MM.1S (cell line): ENCODE measurements around the gene CFHR4.

Experiments used
- DNase-seq: peaks from one replicate; pipeline ENCODE4 v3.0.0-alpha.2; 2015
- H2AFZ ChIP-seq: fragments of 300-600 bp; sonication (generic); 2 replicates; pipeline ENCODE4 v1.6.0; 2016; ENCODE audit warnings: antibody characterized with exemption, low read length
- H3F3A ChIP-seq: fragments of 300-600 bp; sonication (generic); 2 replicates; pipeline ENCODE4 v1.6.1; 2016; ENCODE audit warnings: mild to moderate bottlenecking, antibody characterized with exemption, low read length, moderate library complexity, mixed read lengths; ENCODE audit not compliant: insufficient read depth
- H3K27ac ChIP-seq: fragments of 300-600 bp; sonication (generic); 2 replicates; pipeline ENCODE4 v1.5.1; 2016; ENCODE audit warnings: mild to moderate bottlenecking, low read length
- H3K27me3 ChIP-seq: fragments of 300-600 bp; sonication (generic); replicated peaks from 2 replicates; pipeline ENCODE4 v1.6.0; 2016; ENCODE audit warnings: low read length; ENCODE audit not compliant: insufficient read depth
- H3K36me3 ChIP-seq: fragments of 300-600 bp; sonication (generic); replicated peaks from 2 replicates; pipeline ENCODE4 v1.6.1; 2016; ENCODE audit warnings: mild to moderate bottlenecking, low read length, mixed read lengths; ENCODE audit not compliant: insufficient read depth
- H3K4me1 ChIP-seq: fragments of 300-600 bp; sonication (generic); 2 replicates; pipeline ENCODE4 v1.6.1; 2016; ENCODE audit warnings: low read length, mixed read lengths
- H3K4me2 ChIP-seq: fragments of 300-600 bp; sonication (generic); 2 replicates; pipeline ENCODE4 v1.6.0; 2016; ENCODE audit warnings: low read depth, low read length
- H3K4me3 ChIP-seq: fragments of 300-600 bp; sonication (generic); 2 replicates; pipeline ENCODE4 v1.5.1; 2016; ENCODE audit warnings: low read length, mixed read lengths
- H3K79me2 ChIP-seq: fragments of 300-600 bp; sonication (generic); 2 replicates; pipeline ENCODE4 v1.6.1; 2016; ENCODE audit warnings: mixed run types, low read length, mixed read lengths
- H3K9ac ChIP-seq: fragments of 300-600 bp; sonication (generic); 2 replicates; pipeline ENCODE4 v1.6.1; 2016; ENCODE audit warnings: low read length, mixed read lengths
- H3K9me2 ChIP-seq: fragments of 300-600 bp; sonication (generic); replicated peaks from 2 replicates; pipeline ENCODE4 v1.6.1; 2016; ENCODE audit warnings: mild to moderate bottlenecking, low read length, mixed read lengths; ENCODE audit not compliant: insufficient read depth
- H3K9me3 ChIP-seq: fragments of 300-600 bp; sonication (generic); replicated peaks from 2 replicates; pipeline ENCODE4 v1.6.1; 2016; ENCODE audit warnings: mild to moderate bottlenecking, low read length, mixed read lengths; ENCODE audit not compliant: insufficient read depth
- H4K20me1 ChIP-seq: fragments of 300-600 bp; sonication (generic); 2 replicates; pipeline ENCODE4 v1.6.1; 2016; ENCODE audit warnings: mild to moderate bottlenecking, low read length, moderate library complexity, mixed read lengths; ENCODE audit not compliant: insufficient read depth
- EZH2 ChIP-seq: fragments of 300-600 bp; sonication (generic); optimal IDR thresholded peaks from 2 replicates; pipeline ENCODE3; 2017; ENCODE audit warnings: low read depth, mild to moderate bottlenecking, antibody characterized with exemption, low read length, mixed read lengths
- EZH2phosphoT487 ChIP-seq: fragments of 300-600 bp; sonication (generic); IDR thresholded peaks from 2 replicates; pipeline ENCODE4 v1.6.1; 2018; ENCODE audit warnings: antibody characterized with exemption, low read length
- TF ChIP-seq, protein P1 (sequence below): fragments of 300-600 bp; sonication (generic); IDR thresholded peaks from 2 replicates; pipeline ENCODE4 v1.5.1; 2016; ENCODE audit warnings: antibody characterized with exemption, low read length, mixed read lengths

The CFHR4 gene

DNA sequence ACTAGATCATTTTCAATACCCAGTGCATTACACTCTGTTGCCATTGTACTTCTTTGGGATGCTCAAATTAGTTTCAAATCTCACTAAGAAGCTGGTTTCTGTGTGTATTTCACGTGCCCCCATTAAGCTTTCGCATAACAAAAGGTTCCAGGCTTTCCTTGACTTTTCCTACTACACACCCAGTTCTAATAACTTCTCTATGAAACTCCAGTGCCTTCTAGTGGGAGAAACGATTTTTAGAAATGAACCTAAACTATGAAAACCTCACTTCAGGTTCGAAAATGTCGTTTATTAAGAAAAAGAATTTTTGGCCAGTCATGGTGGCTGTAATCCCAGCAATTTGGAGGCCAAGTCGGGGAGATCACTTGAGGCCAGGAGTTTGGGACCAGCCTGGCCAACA is 2.8 kb downstream of the CFHR4 start:
- no peak overlapping the region for H3K4me2 ChIP-seq
- TF ChIP-seq EZH2phosphoT487: no peak
- TF ChIP-seq EZH2: no peak
- TF ChIP-seq, protein P1, sequence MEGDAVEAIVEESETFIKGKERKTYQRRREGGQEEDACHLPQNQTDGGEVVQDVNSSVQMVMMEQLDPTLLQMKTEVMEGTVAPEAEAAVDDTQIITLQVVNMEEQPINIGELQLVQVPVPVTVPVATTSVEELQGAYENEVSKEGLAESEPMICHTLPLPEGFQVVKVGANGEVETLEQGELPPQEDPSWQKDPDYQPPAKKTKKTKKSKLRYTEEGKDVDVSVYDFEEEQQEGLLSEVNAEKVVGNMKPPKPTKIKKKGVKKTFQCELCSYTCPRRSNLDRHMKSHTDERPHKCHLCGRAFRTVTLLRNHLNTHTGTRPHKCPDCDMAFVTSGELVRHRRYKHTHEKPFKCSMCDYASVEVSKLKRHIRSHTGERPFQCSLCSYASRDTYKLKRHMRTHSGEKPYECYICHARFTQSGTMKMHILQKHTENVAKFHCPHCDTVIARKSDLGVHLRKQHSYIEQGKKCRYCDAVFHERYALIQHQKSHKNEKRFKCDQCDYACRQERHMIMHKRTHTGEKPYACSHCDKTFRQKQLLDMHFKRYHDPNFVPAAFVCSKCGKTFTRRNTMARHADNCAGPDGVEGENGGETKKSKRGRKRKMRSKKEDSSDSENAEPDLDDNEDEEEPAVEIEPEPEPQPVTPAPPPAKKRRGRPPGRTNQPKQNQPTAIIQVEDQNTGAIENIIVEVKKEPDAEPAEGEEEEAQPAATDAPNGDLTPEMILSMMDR: no peak
- H3K4me3 ChIP-seq: no peak overlapping the region
- no peak overlapping the region for H3K9ac ChIP-seq
- H3K4me1 ChIP-seq: no peaks in the 10 kb centered on the region
- H3K36me3 ChIP-seq: no peaks in the 10 kb centered on the region
- H3K27me3 ChIP-seq: no peaks in the 10 kb centered on the region
- no peaks in the 10 kb centered on the region for H3K79me2 ChIP-seq
- H3K27ac ChIP-seq: no peak overlapping the region
- H4K20me1 ChIP-seq: no peaks in the 10 kb centered on the region
- DNase-seq: no peak
- H3K9me3 ChIP-seq: no peaks in the 10 kb centered on the region
- H3K9me2 ChIP-seq: no peaks in the 10 kb centered on the region
- no peak overlapping the region for H2AFZ ChIP-seq
- no peaks in the 10 kb centered on the region for H3F3A ChIP-seq

GRCh38 chr1:196891251-196891650 is 3.4 kb downstream of the CFHR4 start:
- H3K79me2 ChIP-seq: no peaks in the 10 kb centered on the region
- DNase-seq: no peak
- H3F3A ChIP-seq: no peaks in the 10 kb centered on the region
- H3K27ac ChIP-seq: no peak overlapping the region
- no peaks in the 10 kb centered on the region for H3K9me2 ChIP-seq
- TF ChIP-seq EZH2phosphoT487 (no peak), EZH2 (no peak)
- TF ChIP-seq, protein P1: no peak
- H3K4me2 ChIP-seq: no peak overlapping the region
- H3K9me3 ChIP-seq: no peaks in the 10 kb centered on the region
- no peaks in the 10 kb centered on the region for H3K27me3 ChIP-seq
- no peak overlapping the region for H2AFZ ChIP-seq
- no peaks in the 10 kb centered on the region for H3K36me3 ChIP-seq
- H4K20me1 ChIP-seq: no peaks in the 10 kb centered on the region
- no peak overlapping the region for H3K9ac ChIP-seq
- no peaks in the 10 kb centered on the region for H3K4me1 ChIP-seq
- no peak overlapping the region for H3K4me3 ChIP-seq

GRCh38 chr1:196896355-196896754 is 8.5 kb downstream of the CFHR4 start:
- Histone ChIP-seq H3F3A (no peaks in the 10 kb centered on the region), H3K9me3 (no peaks in the 10 kb centered on the region), H2AFZ (no peak overlapping the region), H3K36me3 (no peaks in the 10 kb centered on the region), H3K4me2 (no peak overlapping the region), H4K20me1 (no peaks in the 10 kb centered on the region), H3K4me3 (no peak overlapping the region), H3K27ac (no peak overlapping the region), H3K4me1 (no peaks in the 10 kb centered on the region), H3K9ac (no peak overlapping the region), H3K27me3 (no peaks in the 10 kb centered on the region), H3K79me2 (no peaks in the 10 kb centered on the region), H3K9me2 (no peaks in the 10 kb centered on the region)
- no peak for DNase-seq
- no peak for TF ChIP-seq EZH2phosphoT487
- TF ChIP-seq, protein P1: no peak
- TF ChIP-seq EZH2: no peak
